HG02870 (cell line): ENCODE measurements around the gene ARHGEF5.
"Not testable (repeated sequence)": the region's sequence is repeated elsewhere in the genome, so short reads cannot be mapped to it uniquely, and the experiment has no call there.

Experiments
- ATAC-seq: cut with Tn5 transposase; IDR thresholded peaks from one replicate; pipeline ENCODE4 v1.9.1; 2021; ENCODE audit warnings: mild to moderate bottlenecking, moderate library complexity; ENCODE audit not compliant: unreplicated experiment

The ARHGEF5 gene

DNA sequence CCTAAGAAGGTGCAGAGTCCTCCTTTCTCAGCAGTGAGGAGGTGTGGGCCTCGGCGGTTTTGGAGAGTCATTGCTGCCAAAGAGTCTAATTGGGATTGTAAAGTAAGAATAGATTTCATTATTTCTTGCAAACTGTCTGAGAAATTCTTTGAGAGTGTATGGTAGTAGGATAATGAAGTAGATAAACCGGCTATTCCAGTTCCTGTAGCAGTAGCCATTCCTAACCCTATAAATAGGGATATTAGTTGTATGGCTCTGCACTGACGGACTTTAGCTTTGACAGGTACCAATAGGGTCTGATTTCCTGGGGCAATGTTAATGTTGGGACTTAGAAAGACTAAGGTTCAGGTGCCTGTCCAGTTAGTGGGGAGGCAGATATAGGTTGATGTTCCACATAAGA, 63.7 kb downstream of the ARHGEF5 start:
- not testable (repeated sequence) for ATAC-seq

- not testable (repeated sequence) for ATAC-seq
These were observed 72.3 kb downstream of the ARHGEF5 start for GRCh38 chr7:144427539-144427938.

GRCh38 chr7:144428431-144428830, 73.2 kb downstream of the ARHGEF5 start:
- no peak for ATAC-seq
